ENCODE results near the gene PROM2. TPM values are rescaled to one million over a fixed set of nuclear protein-coding genes. Genes with fewer than 3 reads are reported as not detected.

The PROM2 gene
- total and polyA plus RNA-seq, 2 experiments from 2014 or later, result 2.1 to 2.2 TPM

- no peak for TF ChIP-seq POLR2AphosphoS5 (IDR thresholded peaks at IDR 0.05; ENCODE audit: low read depth)
- TF ChIP-seq, protein P1, sequence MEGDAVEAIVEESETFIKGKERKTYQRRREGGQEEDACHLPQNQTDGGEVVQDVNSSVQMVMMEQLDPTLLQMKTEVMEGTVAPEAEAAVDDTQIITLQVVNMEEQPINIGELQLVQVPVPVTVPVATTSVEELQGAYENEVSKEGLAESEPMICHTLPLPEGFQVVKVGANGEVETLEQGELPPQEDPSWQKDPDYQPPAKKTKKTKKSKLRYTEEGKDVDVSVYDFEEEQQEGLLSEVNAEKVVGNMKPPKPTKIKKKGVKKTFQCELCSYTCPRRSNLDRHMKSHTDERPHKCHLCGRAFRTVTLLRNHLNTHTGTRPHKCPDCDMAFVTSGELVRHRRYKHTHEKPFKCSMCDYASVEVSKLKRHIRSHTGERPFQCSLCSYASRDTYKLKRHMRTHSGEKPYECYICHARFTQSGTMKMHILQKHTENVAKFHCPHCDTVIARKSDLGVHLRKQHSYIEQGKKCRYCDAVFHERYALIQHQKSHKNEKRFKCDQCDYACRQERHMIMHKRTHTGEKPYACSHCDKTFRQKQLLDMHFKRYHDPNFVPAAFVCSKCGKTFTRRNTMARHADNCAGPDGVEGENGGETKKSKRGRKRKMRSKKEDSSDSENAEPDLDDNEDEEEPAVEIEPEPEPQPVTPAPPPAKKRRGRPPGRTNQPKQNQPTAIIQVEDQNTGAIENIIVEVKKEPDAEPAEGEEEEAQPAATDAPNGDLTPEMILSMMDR (conservative IDR thresholded peaks at IDR 0.05; ENCODE audit: low read depth in 2 of 2), result no peak
- TF ChIP-seq EZH2 (IDR thresholded peaks at IDR 0.05; ENCODE audit: low read depth, unreplicated experiment), result no peak
Observed at GRCh38 chr2:95291222-95291621, 17.0 kb downstream of the PROM2 start (continued).

DNA sequence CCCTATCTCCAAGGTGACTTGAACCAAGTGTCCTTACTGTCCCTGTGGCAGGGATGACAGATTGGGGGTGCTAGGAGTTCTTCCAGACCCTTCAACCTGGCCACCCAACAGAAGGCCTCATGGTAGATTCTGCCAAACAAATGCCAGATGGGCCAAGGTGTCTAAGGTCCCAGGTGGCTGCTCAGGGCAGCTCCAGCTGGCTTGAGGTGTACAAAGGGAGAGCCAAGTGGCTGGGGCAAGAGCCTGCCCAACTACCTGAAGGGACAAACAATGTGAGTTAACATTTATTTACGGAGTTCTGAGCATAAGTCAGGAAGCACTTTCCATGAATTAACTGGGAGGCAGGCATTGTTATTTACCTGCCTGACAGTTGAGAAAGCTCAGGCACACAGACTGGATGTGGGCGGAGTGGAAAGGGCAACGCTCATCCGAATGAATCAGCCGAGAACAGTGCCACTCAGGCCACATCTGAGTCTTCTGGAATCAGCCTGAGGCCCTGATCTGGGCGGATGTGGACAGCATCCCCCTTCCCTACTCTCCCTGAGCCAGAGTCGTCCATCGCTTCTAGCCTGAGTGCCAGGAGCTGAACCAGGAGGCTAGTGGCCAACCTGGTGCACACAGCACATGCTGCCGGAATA lies 18.5 kb downstream of the PROM2 start:
- Histone ChIP-seq H3K27ac (ENCODE audit: low read depth) (no peak overlapping the region), H3K4me2 (no peak overlapping the region), H3K9me2 (ENCODE audit: insufficient read depth) (no peaks in the 10 kb centered on the region), H3K79me2 (replicated peaks; ENCODE audit: insufficient read depth) (no peaks in the 10 kb centered on the region), H3K27me3 (ENCODE audit: insufficient read depth) (no peaks in the 10 kb centered on the region), H3K36me3 (ENCODE audit: insufficient read depth) (no peaks in the 10 kb centered on the region), H3K4me3 (no peak overlapping the region), H3F3A (replicated peaks; ENCODE audit: low read depth) (no peaks in the 10 kb centered on the region), H2AFZ (no peak overlapping the region), H3K4me1 (ENCODE audit: insufficient read depth) (peaks cover 10% of the 10 kb centered on the region; the same call in 1 of the 2 replicates), H4K20me1 (replicated peaks; ENCODE audit: insufficient read depth) (no peaks in the 10 kb centered on the region)
- H3K4me3 Mint-ChIP-seq, result no peak overlapping the region
- no peak overlapping the region for H3K27ac Mint-ChIP-seq
- ATAC-seq (no peak), DNase-seq (ENCODE audit: low spot score) (no peak)
- no peak for TF ChIP-seq STAT1 (IDR thresholded peaks at IDR 0.05; ENCODE audit: unreplicated experiment)
- no peak for TF ChIP-seq ZNF331 (CRISPR knock-in tag; IDR thresholded peaks at IDR 0.05; ENCODE audit: low read depth)
- TF ChIP-seq, protein P2, sequence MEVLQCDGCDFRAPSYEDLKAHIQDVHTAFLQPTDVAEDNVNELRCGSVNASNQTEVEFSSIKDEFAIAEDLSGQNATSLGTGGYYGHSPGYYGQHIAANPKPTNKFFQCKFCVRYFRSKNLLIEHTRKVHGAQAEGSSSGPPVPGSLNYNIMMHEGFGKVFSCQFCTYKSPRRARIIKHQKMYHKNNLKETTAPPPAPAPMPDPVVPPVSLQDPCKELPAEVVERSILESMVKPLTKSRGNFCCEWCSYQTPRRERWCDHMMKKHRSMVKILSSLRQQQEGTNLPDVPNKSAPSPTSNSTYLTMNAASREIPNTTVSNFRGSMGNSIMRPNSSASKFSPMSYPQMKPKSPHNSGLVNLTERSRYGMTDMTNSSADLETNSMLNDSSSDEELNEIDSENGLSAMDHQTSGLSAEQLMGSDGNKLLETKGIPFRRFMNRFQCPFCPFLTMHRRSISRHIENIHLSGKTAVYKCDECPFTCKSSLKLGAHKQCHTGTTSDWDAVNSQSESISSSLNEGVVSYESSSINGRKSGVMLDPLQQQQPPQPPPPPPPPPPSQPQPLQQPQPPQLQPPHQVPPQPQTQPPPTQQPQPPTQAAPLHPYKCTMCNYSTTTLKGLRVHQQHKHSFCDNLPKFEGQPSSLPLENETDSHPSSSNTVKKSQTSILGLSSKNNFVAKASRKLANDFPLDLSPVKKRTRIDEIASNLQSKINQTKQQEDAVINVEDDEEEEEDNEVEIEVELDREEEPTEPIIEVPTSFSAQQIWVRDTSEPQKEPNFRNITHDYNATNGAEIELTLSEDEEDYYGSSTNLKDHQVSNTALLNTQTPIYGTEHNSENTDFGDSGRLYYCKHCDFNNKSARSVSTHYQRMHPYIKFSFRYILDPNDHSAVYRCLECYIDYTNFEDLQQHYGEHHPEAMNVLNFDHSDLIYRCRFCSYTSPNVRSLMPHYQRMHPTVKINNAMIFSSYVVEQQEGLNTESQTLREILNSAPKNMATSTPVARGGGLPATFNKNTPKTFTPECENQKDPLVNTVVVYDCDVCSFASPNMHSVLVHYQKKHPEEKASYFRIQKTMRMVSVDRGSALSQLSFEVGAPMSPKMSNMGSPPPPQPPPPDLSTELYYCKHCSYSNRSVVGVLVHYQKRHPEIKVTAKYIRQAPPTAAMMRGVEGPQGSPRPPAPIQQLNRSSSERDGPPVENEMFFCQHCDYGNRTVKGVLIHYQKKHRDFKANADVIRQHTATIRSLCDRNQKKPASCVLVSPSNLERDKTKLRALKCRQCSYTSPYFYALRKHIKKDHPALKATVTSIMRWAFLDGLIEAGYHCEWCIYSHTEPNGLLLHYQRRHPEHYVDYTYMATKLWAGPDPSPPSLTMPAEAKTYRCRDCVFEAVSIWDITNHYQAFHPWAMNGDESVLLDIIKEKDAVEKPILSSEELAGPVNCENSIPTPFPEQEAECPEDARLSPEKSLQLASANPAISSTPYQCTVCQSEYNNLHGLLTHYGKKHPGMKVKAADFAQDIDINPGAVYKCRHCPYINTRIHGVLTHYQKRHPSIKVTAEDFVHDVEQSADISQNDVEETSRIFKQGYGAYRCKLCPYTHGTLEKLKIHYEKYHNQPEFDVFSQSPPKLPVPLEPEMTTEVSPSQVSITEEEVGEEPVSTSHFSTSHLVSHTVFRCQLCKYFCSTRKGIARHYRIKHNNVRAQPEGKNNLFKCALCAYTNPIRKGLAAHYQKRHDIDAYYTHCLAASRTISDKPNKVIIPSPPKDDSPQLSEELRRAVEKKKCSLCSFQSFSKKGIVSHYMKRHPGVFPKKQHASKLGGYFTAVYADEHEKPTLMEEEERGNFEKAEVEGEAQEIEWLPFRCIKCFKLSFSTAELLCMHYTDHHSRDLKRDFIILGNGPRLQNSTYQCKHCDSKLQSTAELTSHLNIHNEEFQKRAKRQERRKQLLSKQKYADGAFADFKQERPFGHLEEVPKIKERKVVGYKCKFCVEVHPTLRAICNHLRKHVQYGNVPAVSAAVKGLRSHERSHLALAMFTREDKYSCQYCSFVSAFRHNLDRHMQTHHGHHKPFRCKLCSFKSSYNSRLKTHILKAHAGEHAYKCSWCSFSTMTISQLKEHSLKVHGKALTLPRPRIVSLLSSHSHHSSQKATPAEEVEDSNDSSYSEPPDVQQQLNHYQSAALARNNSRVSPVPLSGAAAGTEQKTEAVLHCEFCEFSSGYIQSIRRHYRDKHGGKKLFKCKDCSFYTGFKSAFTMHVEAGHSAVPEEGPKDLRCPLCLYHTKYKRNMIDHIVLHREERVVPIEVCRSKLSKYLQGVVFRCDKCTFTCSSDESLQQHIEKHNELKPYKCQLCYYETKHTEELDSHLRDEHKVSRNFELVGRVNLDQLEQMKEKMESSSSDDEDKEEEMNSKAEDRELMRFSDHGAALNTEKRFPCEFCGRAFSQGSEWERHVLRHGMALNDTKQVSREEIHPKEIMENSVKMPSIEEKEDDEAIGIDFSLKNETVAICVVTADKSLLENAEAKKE (CRISPR knock-in tag; IDR thresholded peaks at IDR 0.05), result no peak
- TF ChIP-seq JUNB (IDR thresholded peaks at IDR 0.05; ENCODE audit: unreplicated experiment), result no peak
- H3K9me3 Mint-ChIP-seq, result peaks cover 20% of the 10 kb centered on the region
- peaks cover 15% of the 10 kb centered on the region for H3K36me3 Mint-ChIP-seq (ENCODE audit: low read depth)
- peaks cover 16% of the 10 kb centered on the region for H3K4me1 Mint-ChIP-seq
- H3K27me3 Mint-ChIP-seq (ENCODE audit: insufficient read depth, low read depth, poor library complexity), result peaks cover 6% of the 10 kb centered on the region

Measured in GM23338 (cell line).